Erythroblast (primary cell): Measurements from ENCODE around the gene SERINC5.
"Not testable (repeated sequence)": the region's sequence is repeated elsewhere in the genome, so short reads cannot be mapped to it uniquely, and the experiment has no call there.

Experiments used
- DNase-seq, 2 experiments: peaks; one replicate each; lab custom pipeline; 2025; lab: John Stamatoyannopoulos, UW
- GATA1 ChIP-seq: IDR thresholded peaks from 2 replicates; pipeline ENCODE4 v1.6.1; 2011; ENCODE audit warnings: low read depth, mild to moderate bottlenecking, control low read depth, low read length, moderate library complexity
- POLR2A ChIP-seq: IDR thresholded peaks from 2 replicates; pipeline ENCODE4 v1.6.1; 2011; ENCODE audit warnings: mild to moderate bottlenecking, low read length

SERINC5 gene

DNA sequence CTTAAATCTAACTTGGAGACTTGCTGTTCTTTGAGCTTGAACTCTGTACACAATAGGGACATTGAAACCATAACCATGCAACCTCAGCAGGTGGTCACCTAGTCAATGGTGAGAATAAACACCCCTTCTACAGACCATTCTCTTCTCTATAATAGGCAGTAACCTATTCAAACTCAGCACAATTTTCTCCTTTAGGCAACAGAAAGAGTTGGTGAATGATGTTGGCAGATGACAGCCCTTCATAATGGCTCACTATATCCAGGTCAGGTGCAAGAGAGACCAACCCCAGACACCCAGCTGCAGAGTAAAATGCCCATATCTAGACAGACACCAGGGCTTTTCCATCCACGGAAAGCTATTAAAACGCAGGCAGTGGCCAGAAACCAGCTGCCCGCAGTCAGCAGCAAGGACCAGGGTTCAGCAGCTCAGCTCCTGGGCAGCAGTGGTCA lies 106.7 kb downstream of the SERINC5 start:
- DNase-seq, result no peak
- TF ChIP-seq POLR2A (no peak), GATA1 (no peak)

DNA sequence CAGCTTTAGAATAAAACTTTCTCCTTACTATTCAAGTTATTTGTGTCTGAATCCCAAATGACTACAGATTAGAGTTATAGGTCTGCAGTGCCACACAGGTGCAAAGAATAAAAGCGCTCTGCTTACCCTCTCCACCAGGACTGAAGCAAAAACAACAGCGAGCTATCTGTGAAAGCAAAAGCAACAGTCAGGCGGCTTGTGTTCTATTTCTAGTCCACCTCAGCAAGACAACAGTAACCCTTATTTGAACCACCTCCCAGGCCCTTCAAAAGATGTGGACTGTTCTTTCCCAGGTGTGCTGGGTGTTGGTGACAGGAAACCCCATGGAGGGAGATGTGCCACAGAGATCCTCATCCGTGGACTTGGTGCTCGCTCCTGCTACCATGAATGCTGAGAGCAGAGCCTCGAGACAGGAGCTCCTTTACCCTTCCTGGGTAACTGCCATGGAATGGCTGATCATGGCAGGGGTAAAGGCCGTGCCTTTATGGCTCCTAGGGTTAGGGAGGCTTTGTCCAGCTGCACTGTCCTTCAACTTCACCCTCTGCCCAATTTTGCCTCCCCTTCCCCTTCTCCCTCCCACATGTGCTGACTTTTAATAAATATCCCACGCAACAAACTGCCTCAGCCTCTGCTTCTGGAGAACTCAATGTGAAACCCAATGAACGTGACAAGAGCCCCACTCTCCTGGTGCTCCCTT lies 108.6 kb downstream of the SERINC5 start:
- DNase-seq, result no peak
- TF ChIP-seq GATA1 (no peak), POLR2A (no peak)

DNA sequence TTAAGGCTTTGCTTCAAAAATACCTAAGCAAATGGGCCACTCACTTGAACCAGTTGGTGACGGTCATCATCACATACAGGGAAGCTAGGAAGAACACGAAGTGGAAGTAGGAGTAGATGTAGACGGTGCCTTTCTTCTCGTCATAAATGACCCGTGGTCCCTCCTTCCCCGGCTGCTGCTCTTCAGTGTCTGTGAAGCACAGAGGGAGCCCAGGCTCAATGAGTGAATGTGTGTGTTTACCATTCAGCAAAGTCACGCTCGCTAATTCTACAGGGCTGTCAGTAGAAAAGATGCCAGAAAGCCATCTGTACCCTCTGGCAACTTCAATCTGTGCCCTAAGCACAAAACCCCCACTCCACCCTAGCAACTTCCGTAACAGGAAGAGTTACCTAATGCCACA lies 109.8 kb downstream of the SERINC5 start:
- TF ChIP-seq GATA1 (no peak), POLR2A (no peak)

GRCh38 chr5:80143491-80143890 lies 112.4 kb downstream of the SERINC5 start:
- DNase-seq, result no peak
- TF ChIP-seq POLR2A, result no peak
- no peak for TF ChIP-seq GATA1

More for the DNA sequence above, 109.8 kb downstream of the SERINC5 start:
- DNase-seq, result no peak

DNA sequence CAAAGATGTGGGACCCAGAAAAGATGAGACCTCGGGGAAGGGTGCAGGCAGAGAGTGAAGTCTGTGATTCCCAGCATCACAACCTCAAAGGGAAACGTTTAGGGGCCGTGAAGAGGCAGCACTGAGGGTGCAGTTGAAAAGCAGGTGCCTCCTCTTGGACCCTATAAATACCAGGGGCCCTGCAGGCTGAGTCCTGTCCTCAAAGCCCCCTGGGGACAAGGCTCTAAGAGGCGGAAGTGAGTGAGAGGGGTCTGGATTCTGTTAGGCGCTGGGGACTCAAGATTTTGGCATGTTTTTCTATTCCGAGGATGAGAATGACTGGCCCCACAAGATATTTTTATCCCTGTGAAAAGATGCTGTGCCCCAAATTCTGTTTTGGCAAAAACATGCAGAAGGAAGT lies 112.9 kb downstream of the SERINC5 start:
- DNase-seq, result no peak
- TF ChIP-seq POLR2A (no peak), GATA1 (no peak)

DNA sequence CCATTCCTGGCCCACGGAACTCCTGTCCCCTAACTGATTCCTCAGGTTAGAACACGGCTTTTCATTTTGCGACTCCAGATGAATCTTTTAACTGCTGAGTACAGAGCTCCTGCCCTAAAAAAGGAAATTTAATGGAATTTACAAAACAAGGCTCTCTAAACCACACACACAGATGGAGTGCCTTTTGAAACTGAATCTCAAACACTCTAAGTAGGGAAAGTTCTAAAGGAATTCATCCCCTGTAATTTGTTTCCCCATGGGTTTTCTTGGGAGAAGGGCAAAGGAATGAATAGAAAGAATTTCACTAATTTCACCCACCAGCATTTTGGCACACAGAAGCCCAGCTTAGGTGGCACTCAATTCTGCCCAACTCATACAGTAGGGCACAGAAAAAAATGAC lies 114.2 kb downstream of the SERINC5 start:
- no peak for TF ChIP-seq GATA1
- no peak for TF ChIP-seq POLR2A
- DNase-seq, result no peak

- no peak for TF ChIP-seq POLR2A
- TF ChIP-seq GATA1, result no peak
- no peak for DNase-seq
Measured at GRCh38 chr5:80141147-80141671, 114.6 kb downstream of the SERINC5 start.

DNA sequence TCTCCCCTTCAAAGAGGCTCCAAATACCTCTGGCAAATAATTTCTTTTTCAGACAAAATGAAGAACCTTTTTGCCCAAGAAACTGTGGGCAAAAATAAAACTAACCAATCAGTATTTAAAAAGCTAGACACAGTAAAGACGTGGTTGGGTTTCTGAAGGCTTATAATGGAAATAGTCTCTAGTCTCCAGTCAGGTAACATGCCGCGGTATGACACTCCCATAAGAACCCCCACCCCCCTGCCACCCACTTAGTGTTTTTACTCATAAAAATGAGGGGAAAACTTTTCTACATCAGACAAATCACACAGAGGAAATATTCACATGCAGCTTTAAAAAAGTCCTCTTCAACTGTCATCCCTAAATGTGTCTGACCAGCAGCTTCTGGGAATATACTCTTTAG lies 115.4 kb downstream of the SERINC5 start:
- TF ChIP-seq GATA1, result no peak
- TF ChIP-seq POLR2A, result no peak
- DNase-seq, result no peak

- no peak for TF ChIP-seq GATA1
- TF ChIP-seq POLR2A, result no peak
- DNase-seq, result no peak
Measured at GRCh38 chr5:80139466-80139972, 116.3 kb downstream of the SERINC5 start.

DNA sequence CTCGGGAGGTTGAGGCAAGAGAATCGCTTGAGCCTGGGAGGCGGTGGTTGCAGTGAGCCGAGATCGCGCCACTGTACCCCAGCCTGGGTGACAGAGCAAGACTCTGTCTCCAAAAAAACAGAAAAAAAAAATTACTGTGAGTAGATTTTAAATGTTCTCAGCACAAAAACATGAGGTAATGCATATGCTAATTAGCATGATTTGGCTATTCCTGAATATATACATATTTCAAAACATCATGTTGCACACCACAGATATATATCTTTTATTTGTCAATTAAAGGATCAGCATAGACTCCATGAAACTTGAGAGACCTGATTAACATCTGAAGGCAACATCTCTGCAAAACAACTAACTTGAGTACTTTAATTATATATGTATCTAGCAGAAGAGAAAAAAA lies 117.4 kb downstream of the SERINC5 start:
- TF ChIP-seq POLR2A (no peak), GATA1 (no peak)
- DNase-seq, result no peak

- DNase-seq, result not testable (repeated sequence)
Measured at GRCh38 chr5:80136798-80137197, 119.0 kb downstream of the SERINC5 start.

DNA sequence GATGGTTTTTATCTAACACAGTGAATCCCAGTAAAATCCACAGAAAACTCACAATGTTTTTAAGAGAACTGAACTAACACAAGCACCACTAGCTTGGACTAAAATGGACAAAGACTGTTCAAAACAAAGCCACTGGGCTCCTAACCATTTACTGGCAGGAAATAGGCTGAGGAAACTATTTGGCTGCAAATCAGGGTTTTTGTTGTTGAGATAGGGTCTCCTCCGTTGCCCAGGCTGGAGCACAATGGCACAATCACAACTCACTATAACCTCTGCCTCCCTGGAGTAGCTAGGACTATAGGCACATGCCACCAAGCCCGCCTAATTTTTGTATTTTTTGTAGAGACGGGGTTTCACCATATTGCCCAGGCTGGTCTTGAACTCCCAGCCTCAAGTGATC lies 121.0 kb downstream of the SERINC5 start:
- DNase-seq, result no peak
- TF ChIP-seq GATA1, result no peak

DNA sequence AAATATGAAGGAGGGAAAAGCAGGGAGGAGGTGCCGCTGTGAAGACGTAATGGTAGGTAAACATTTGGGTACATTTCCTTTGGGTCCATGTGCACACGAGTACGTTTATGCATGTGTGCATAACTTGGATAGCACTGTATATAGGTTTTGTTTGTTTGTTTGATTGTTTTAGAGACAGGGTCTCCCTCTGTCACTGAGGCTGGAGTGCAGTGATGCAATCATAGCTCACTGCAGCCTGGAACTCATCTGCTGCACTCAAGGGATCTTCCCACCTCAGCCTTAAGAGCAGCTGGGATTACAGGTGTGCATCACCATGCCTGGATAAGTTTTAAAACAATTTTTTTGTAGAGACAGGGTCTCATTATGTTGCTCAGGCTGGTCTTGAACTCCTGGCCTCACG lies 126.7 kb downstream of the SERINC5 start:
- no peak for DNase-seq
- no peak for TF ChIP-seq POLR2A
- no peak for TF ChIP-seq GATA1

DNA sequence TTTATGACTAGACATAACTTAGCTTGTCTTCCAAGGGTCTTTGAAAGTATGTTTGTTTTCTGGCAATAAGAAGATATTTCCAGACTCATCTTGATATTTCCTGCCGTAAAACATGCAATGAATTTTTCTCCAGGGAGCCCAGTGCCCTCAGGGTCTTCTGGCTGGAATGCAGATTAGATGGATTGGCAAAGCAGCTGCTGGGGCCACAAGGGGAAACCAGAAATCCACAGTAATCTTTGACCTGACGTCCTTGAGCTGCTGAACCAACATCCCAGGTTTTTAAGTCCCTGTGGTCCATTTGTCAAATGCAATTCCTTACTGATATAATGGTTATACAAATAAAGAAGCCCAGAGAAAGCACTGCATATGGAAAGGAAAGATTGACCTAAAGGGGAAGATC lies 127.7 kb downstream of the SERINC5 start:
- TF ChIP-seq GATA1 (no peak), POLR2A (no peak)
- DNase-seq, result no peak

DNA sequence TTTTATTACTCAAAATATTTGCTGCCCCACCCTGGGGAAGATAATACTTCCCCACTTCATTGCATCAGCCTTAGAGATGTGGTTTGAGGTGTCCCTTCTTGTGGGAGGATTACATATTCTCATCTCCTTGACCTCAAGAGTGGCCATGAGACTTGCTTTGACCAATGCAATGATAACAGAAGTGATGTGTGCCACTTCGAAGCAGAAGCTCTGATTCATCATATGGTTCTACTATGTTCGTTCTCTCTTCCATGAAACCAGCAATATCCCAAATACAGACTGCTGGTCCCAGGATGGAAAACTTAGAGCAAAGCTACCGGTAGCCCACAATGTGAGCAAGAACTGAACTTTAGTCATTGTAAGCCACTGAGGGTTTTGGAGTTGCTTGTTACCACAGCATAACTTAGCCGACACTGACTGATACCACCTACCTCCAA lies 128.7 kb downstream of the SERINC5 start:
- no peak for DNase-seq
- no peak for TF ChIP-seq POLR2A
- TF ChIP-seq GATA1, result no peak

- TF ChIP-seq POLR2A (no peak), GATA1 (no peak)
- no peak for DNase-seq
Measured at GRCh38 chr5:80125962-80126480, 129.8 kb downstream of the SERINC5 start.
